Keratinocyte (primary cell): Measurements from ENCODE around the gene RRBP1. TPM values are rescaled to one million over a fixed set of nuclear protein-coding genes. Genes with fewer than 3 reads are reported as not detected.

ENCODE experiments used
- DNase-seq: peaks from one replicate; pipeline ENCODE4 v3.0.0-alpha.2; 2011; ENCODE audit warnings: low read depth, missing footprints, low spot score
- FAIRE-seq: peaks from 2 replicates; lab custom pipeline; 2011; peaks lifted over from hg19 to GRCh38; lab: Jason Lieb, UNC
- H2AFZ ChIP-seq: 2 replicates; pipeline ENCODE4 v1.6.0; 2012; ENCODE audit warnings: low read length, control low read depth, inconsistent platforms; ENCODE audit not compliant: control insufficient read depth
- H3K27ac ChIP-seq: 2 replicates; pipeline ENCODE4 v1.5.1; 2011; ENCODE audit warnings: low read length; ENCODE audit not compliant: control insufficient read depth, insufficient read depth
- H3K27me3 ChIP-seq: 3 replicates; pipeline ENCODE4 v1.6.0; 2011; ENCODE audit warnings: low read length; ENCODE audit not compliant: control insufficient read depth, insufficient read depth; ENCODE audit errors: extremely low read depth
- H3K36me3 ChIP-seq, 2 experiments: 2 replicates in 1 of 2; 3 replicates in 1 of 2; pipeline ENCODE4 v1.5.1; 2011; ENCODE audit warnings: low read length in 2 of 2, mild to moderate bottlenecking in 1 of 2; ENCODE audit not compliant: control insufficient read depth in 2 of 2, insufficient read depth in 2 of 2; ENCODE audit errors: extremely low read depth in 1 of 2
- H3K4me1 ChIP-seq: 3 replicates; pipeline ENCODE4 v1.5.1; 2011; ENCODE audit warnings: low read length; ENCODE audit not compliant: control insufficient read depth, insufficient read depth; ENCODE audit errors: extremely low read depth
- H3K4me2 ChIP-seq: 3 replicates; pipeline ENCODE4 v1.6.0; 2011; ENCODE audit warnings: low read depth, low read length; ENCODE audit not compliant: control insufficient read depth, insufficient read depth; ENCODE audit errors: extremely low read depth
- H3K4me3 ChIP-seq, 3 experiments: fragments of 200-600 bp in 1 of 3; sonication (generic) in 1 of 3; 2 replicates in 2 of 3; 3 replicates in 1 of 3; pipeline ENCODE4 v1.5.1; 2011 to 2016; ENCODE audit warnings: low read length in 3 of 3, mild to moderate bottlenecking in 3 of 3, control low read depth in 2 of 3, inconsistent platforms in 1 of 3, low read depth in 1 of 3, mixed read lengths in 1 of 3, mixed run types in 1 of 3, moderate library complexity in 1 of 3; ENCODE audit not compliant: control insufficient read depth in 2 of 3, insufficient read depth in 2 of 3; ENCODE audit errors: extremely low read depth in 1 of 3
- H3K79me2 ChIP-seq: 2 replicates; pipeline ENCODE4 v1.6.0; 2012; ENCODE audit warnings: low read length; ENCODE audit not compliant: control insufficient read depth, insufficient read depth
- H3K9ac ChIP-seq: 3 replicates; pipeline ENCODE4 v1.6.0; 2011; ENCODE audit warnings: low read length; ENCODE audit not compliant: control insufficient read depth, insufficient read depth; ENCODE audit errors: extremely low read depth
- H3K9me1 ChIP-seq: 3 replicates; pipeline ENCODE4 v1.6.0; 2011; ENCODE audit warnings: low read length; ENCODE audit not compliant: control insufficient read depth, insufficient read depth; ENCODE audit errors: extremely low read depth
- H3K9me3 ChIP-seq: 2 replicates; pipeline ENCODE4 v1.5.1; 2012; ENCODE audit warnings: low read depth, low read length; ENCODE audit not compliant: control insufficient read depth
- H4K20me1 ChIP-seq: 3 replicates; pipeline ENCODE4 v1.6.0; 2011; ENCODE audit warnings: low read length; ENCODE audit not compliant: control insufficient read depth, insufficient read depth; ENCODE audit errors: extremely low read depth
- CTCF ChIP-seq, 3 experiments: IDR thresholded peaks in 1 of 3; conservative IDR thresholded peaks in 1 of 3; optimal IDR thresholded peaks in 1 of 3; 2 replicates in 2 of 3; 3 replicates in 1 of 3; pipeline versions ENCODE3 to v1.5.1; 2011; ENCODE audit warnings: low read length in 3 of 3, mild to moderate bottlenecking in 3 of 3, moderate library complexity in 2 of 3, control low read depth in 1 of 3, inconsistent platforms in 1 of 3; ENCODE audit not compliant: insufficient read depth in 2 of 3; ENCODE audit errors: extremely low read depth in 1 of 3
- EZH2 ChIP-seq: IDR thresholded peaks from one replicate; pipeline ENCODE4 v1.6.1; 2012; ENCODE audit warnings: inconsistent platforms, mild to moderate bottlenecking, low read length, moderate library complexity
- dilution Hi-C: fragments of 300-500 bp; cut with MboI; formaldehyde crosslinking; loops from one replicate; pipeline ENCODE4 v1.7.0; 2020; ENCODE audit warnings: low sequenced_read_pairs; ENCODE audit not compliant: extremely low pct_ligation_motif_present
- polyA plus RNA-seq, 5 experiments: library from polyadenylated mRNA; depleted of rRNA in 3 of 5; stranded (reverse) in 3 of 5; stranded (forward) in 1 of 5; unstranded in 1 of 5; fragments of >200 nt; gene quantifications; 1 replicate in 1 of 5; 2 replicates in 3 of 5; 3 replicates in 1 of 5; pipeline versions ENCODE4 v1.2.1 to v1.2.3, GENCODE V29; 2011 to 2012; ENCODE audit warnings: missing spikeins in 2 of 5, low read depth in 1 of 5, low replicate concordance in 1 of 5

The RRBP1 gene
- polyA plus RNA-seq, 1 donor (not counting 4 experiments of a cell fraction or from before 2014, with no cell fraction given) = 43.9 TPM

GRCh38 chr20:17701826-17702225 is 19.8 kb upstream of the RRBP1 start:
- H3K9ac ChIP-seq = no peak overlapping the region
- no peak overlapping the region for H3K4me2 ChIP-seq
- H3K4me1 ChIP-seq = no peaks in the 10 kb centered on the region
- no peak for DNase-seq
- no peak overlapping the region for H3K4me3 ChIP-seq
- no peaks in the 10 kb centered on the region for H3K36me3 ChIP-seq
- no peak for FAIRE-seq
- H3K27ac ChIP-seq = no peak overlapping the region
- no peaks in the 10 kb centered on the region for H3K79me2 ChIP-seq
- no peaks in the 10 kb centered on the region for H3K9me1 ChIP-seq
- no peak overlapping the region for H2AFZ ChIP-seq
- H4K20me1 ChIP-seq = no peaks in the 10 kb centered on the region
- no peaks in the 10 kb centered on the region for H3K27me3 ChIP-seq
- TF ChIP-seq EZH2 (no peak), CTCF (optimal IDR thresholded peaks at IDR 0.05 in 1 of 3, IDR thresholded peaks at IDR 0.05 in 1 of 3, conservative IDR thresholded peaks at IDR 0.05 in 1 of 3; ENCODE audit: extremely low read depth in 1 of 3, insufficient read depth in 2 of 3, low read length in 3 of 3) (no peak)
- H3K9me3 ChIP-seq = no peaks in the 10 kb centered on the region
- dilution Hi-C loops = no loop called here

GRCh38 chr20:17700637-17701036 is 18.6 kb upstream of the RRBP1 start:
- Histone ChIP-seq H2AFZ (no peak overlapping the region), H3K4me2 (no peak overlapping the region), H3K36me3 (no peaks in the 10 kb centered on the region), H3K9me3 (no peaks in the 10 kb centered on the region), H3K9ac (no peak overlapping the region), H3K4me1 (no peaks in the 10 kb centered on the region), H3K27me3 (no peaks in the 10 kb centered on the region), H3K27ac (no peak overlapping the region), H3K79me2 (no peaks in the 10 kb centered on the region), H3K9me1 (no peaks in the 10 kb centered on the region), H3K4me3 (no peak overlapping the region), H4K20me1 (no peaks in the 10 kb centered on the region)
- TF ChIP-seq CTCF (optimal IDR thresholded peaks at IDR 0.05 in 1 of 3, IDR thresholded peaks at IDR 0.05 in 1 of 3, conservative IDR thresholded peaks at IDR 0.05 in 1 of 3; ENCODE audit: extremely low read depth in 1 of 3, insufficient read depth in 2 of 3, low read length in 3 of 3) (no peak), EZH2 (no peak)
- FAIRE-seq (no peak), DNase-seq (no peak)
- dilution Hi-C loops = no loop called here
